Ishikawa (cell line): ENCODE results near the gene CFAP45.

Experiments used
- REST ChIP-seq: IDR thresholded peaks from 2 replicates; pipeline ENCODE4 v1.6.1; 2012; ENCODE audit warnings: low read depth, mild to moderate bottlenecking
- TCF12 ChIP-seq: IDR thresholded peaks from 2 replicates; pipeline ENCODE4 v1.6.1; 2012; ENCODE audit warnings: low read depth

- TF ChIP-seq REST (no peak), TCF12 (no peak)
Measured at GRCh38 chr1:159941141-159941540, 41.2 kb upstream of the CFAP45 start.
